Mesenchymal stem cell (in vitro differentiated cells and primary cell): ENCODE measurements around the gene MARCKSL1.
A peak's percentile ranks its signal among the peaks of the same experiment; 100 is the strongest.

Experiments
- DNase-seq: peaks from one replicate; pipeline ENCODE4 v3.0.0-alpha.2; 2013
- H2AFZ ChIP-seq: one replicate; pipeline ENCODE4 v1.6.1; 2013; ENCODE audit warnings: low read depth, mild to moderate bottlenecking, control low read depth, inconsistent platforms, low read length, moderate library complexity
- H2AK5ac ChIP-seq: 2 replicates; pipeline ENCODE4 v1.6.1; 2013; ENCODE audit warnings: low read length, moderate library complexity, mild to moderate bottlenecking, inconsistent platforms; ENCODE audit not compliant: severe bottlenecking
- H2BK120ac ChIP-seq: one replicate; pipeline ENCODE4 v1.6.1; 2013; ENCODE audit warnings: low read depth, mild to moderate bottlenecking, inconsistent platforms, low read length, moderate library complexity
- H2BK12ac ChIP-seq, 2 experiments: one replicate each; pipeline ENCODE4 v1.6.1; 2013; ENCODE audit warnings: inconsistent platforms in 2 of 2, low read length in 2 of 2, mild to moderate bottlenecking in 2 of 2, moderate library complexity in 2 of 2, control low read depth in 1 of 2
- H2BK15ac ChIP-seq: one replicate; pipeline ENCODE4 v1.6.1; 2013; ENCODE audit warnings: mild to moderate bottlenecking, low read depth, inconsistent platforms; ENCODE audit not compliant: poor library complexity, severe bottlenecking
- H2BK5ac ChIP-seq: 2 replicates; pipeline ENCODE4 v1.6.1; 2013; ENCODE audit warnings: low read depth, mild to moderate bottlenecking, low read length, control low read depth, inconsistent platforms; ENCODE audit not compliant: poor library complexity, severe bottlenecking
- H3K14ac ChIP-seq, 2 experiments: one replicate each; pipeline ENCODE4 v1.6.1; 2013; ENCODE audit warnings: inconsistent platforms in 2 of 2, low read length in 2 of 2, control low read depth in 1 of 2, mild to moderate bottlenecking in 1 of 2, moderate library complexity in 1 of 2
- H3K18ac ChIP-seq, 2 experiments: one replicate each; pipeline ENCODE4 v1.6.1; 2013; ENCODE audit warnings: inconsistent platforms in 2 of 2, low read length in 2 of 2, control low read depth in 1 of 2, low read depth in 1 of 2, mild to moderate bottlenecking in 1 of 2
- H3K23ac ChIP-seq, 2 experiments: one replicate each; pipeline ENCODE4 v1.6.1; 2013; ENCODE audit warnings: inconsistent platforms in 2 of 2, low read length in 2 of 2, mild to moderate bottlenecking in 2 of 2, moderate library complexity in 2 of 2, control low read depth in 1 of 2
- H3K27ac ChIP-seq: 2 replicates; pipeline ENCODE4 v1.5.1; 2013; ENCODE audit warnings: mild to moderate bottlenecking, moderate library complexity, low read length, control low read depth, inconsistent platforms; ENCODE audit not compliant: poor library complexity, severe bottlenecking
- H3K27me3 ChIP-seq, 2 experiments: 2 replicates each; pipeline versions ENCODE4 v1.6.1 to v1.7.0; 2013; ENCODE audit warnings: low read length in 2 of 2, mild to moderate bottlenecking in 2 of 2, moderate library complexity in 2 of 2, control low read depth in 1 of 2, inconsistent platforms in 1 of 2; ENCODE audit not compliant: control insufficient read depth in 1 of 2, insufficient read depth in 1 of 2
- H3K36me3 ChIP-seq, 2 experiments: 2 replicates each; pipeline versions ENCODE4 v1.6.1 to v1.7.0; 2013; ENCODE audit warnings: low read length in 2 of 2, control low read depth in 1 of 2, inconsistent platforms in 1 of 2, low read depth in 1 of 2, mild to moderate bottlenecking in 1 of 2; ENCODE audit not compliant: insufficient read depth in 2 of 2, control insufficient read depth in 1 of 2
- H3K4ac ChIP-seq, 2 experiments: one replicate each; pipeline ENCODE4 v1.6.1; 2013; ENCODE audit warnings: inconsistent platforms in 2 of 2, low read length in 2 of 2, mild to moderate bottlenecking in 2 of 2, moderate library complexity in 2 of 2, control low read depth in 1 of 2, low read depth in 1 of 2
- H3K4me1 ChIP-seq: 2 replicates; pipeline ENCODE4 v1.6.1; 2013; ENCODE audit warnings: low read depth, low read length, control low read depth; ENCODE audit not compliant: control insufficient read depth, insufficient read depth
- H3K4me2 ChIP-seq: 2 replicates; pipeline ENCODE4 v1.6.1; 2013; ENCODE audit warnings: low read length, mild to moderate bottlenecking, inconsistent platforms; ENCODE audit not compliant: poor library complexity, severe bottlenecking
- H3K4me3 ChIP-seq, 2 experiments: 2 replicates each; pipeline versions ENCODE4 v1.5.1 to v1.7.0; 2013; ENCODE audit warnings: low read length in 2 of 2, mild to moderate bottlenecking in 2 of 2, control low read depth in 1 of 2, low read depth in 1 of 2; ENCODE audit not compliant: insufficient read depth in 1 of 2
- H3K79me1 ChIP-seq: replicated peaks from 2 replicates; pipeline ENCODE4 v1.6.1; 2013; ENCODE audit warnings: mild to moderate bottlenecking, control low read depth, low read length, inconsistent platforms; ENCODE audit not compliant: poor library complexity, severe bottlenecking
- H3K9ac ChIP-seq: 2 replicates; pipeline ENCODE4 v1.7.0; 2013; ENCODE audit warnings: mild to moderate bottlenecking, low read length, moderate library complexity
- H3K9me3 ChIP-seq: 2 replicates; pipeline ENCODE4 v1.7.0; 2013; ENCODE audit warnings: mild to moderate bottlenecking, low read length; ENCODE audit not compliant: control insufficient read depth
- H4K8ac ChIP-seq: one replicate; pipeline ENCODE4 v1.6.1; 2013; ENCODE audit warnings: inconsistent platforms, mild to moderate bottlenecking, low read length, moderate library complexity
- H4K91ac ChIP-seq: one replicate; pipeline ENCODE4 v1.6.1; 2013; ENCODE audit warnings: mild to moderate bottlenecking, low read length, inconsistent platforms
- WGBS: methylation state at CpG from one replicate; pipeline ENCODE4 v1.1.7; 2013; ENCODE audit warnings: mixed read lengths; 5-methylcytosine and 5-hydroxymethylcytosine counted together

Gene MARCKSL1

GRCh38 chr1:32350785-32351398 lies 14.9 kb upstream of the MARCKSL1 start:
- no peak for DNase-seq

GRCh38 chr1:32349211-32349708 lies 13.2 kb upstream of the MARCKSL1 start:
- H3K14ac ChIP-seq, result peak overlapping the region in 1 of 2 experiments; percentile 13
- no peaks in the 10 kb centered on the region for H3K9me3 ChIP-seq
- H4K8ac ChIP-seq, result peak overlapping the region; percentile 83
- H2AK5ac ChIP-seq, result peak overlapping the region; percentile 8
- peak overlapping the region; percentile 83 to 91 for H3K18ac ChIP-seq
- no peaks in the 10 kb centered on the region for H3K36me3 ChIP-seq
- peaks cover 11% of the 10 kb centered on the region for H3K79me1 ChIP-seq
- peak overlapping the region; percentile 2 for H2BK120ac ChIP-seq
- no peak overlapping the region for H3K23ac ChIP-seq
- no peak overlapping the region for H2AFZ ChIP-seq
- peaks cover 0 to 11% of the 10 kb centered on the region in 2 experiments for H3K27me3 ChIP-seq
- H4K91ac ChIP-seq, result peak overlapping the region; percentile 85
- no peak overlapping the region for H2BK5ac ChIP-seq
- H3K9ac ChIP-seq, result no peak overlapping the region
- DNase-seq, result peak; percentile 99
- peak overlapping the region; percentile 85 to 94 for H3K4ac ChIP-seq
- no peak overlapping the region for H3K4me3 ChIP-seq
- peak overlapping the region; percentile 54 for H2BK15ac ChIP-seq
- WGBS, result 23% methylated on average over 8 of the region's 8 CpGs
- no peak overlapping the region for H3K4me2 ChIP-seq
- H2BK12ac ChIP-seq, result peak overlapping the region; percentile 65 to 76
- peaks cover 38% of the 10 kb centered on the region for H3K4me1 ChIP-seq
- peak overlapping the region; percentile 53 for H3K27ac ChIP-seq

More at GRCh38 chr1:32350785-32351398, 14.9 kb upstream of the MARCKSL1 start:
- H3K14ac ChIP-seq, result no peak overlapping the region
- peak overlapping the region; percentile 88 for H2BK120ac ChIP-seq
- peak overlapping the region; percentile 51 to 66 for H3K4me3 ChIP-seq
- peak overlapping the region; percentile 47 to 75 for H3K4ac ChIP-seq
- peak overlapping the region; percentile 88 for H4K8ac ChIP-seq
- peak overlapping the region; percentile 96 to 98 for H2BK12ac ChIP-seq
- no peak overlapping the region for H2AFZ ChIP-seq
- H3K27ac ChIP-seq, result peak overlapping the region; percentile 87
- no peak overlapping the region for H3K9ac ChIP-seq
- H2BK15ac ChIP-seq, result no peak overlapping the region
- peak overlapping the region; percentile 82 for H2AK5ac ChIP-seq
- H3K4me2 ChIP-seq, result peak overlapping the region; percentile 42
- no peaks in the 10 kb centered on the region for H3K9me3 ChIP-seq
- H3K79me1 ChIP-seq, result peaks cover 11% of the 10 kb centered on the region
- peak overlapping the region; percentile 93 for H4K91ac ChIP-seq
- peaks cover 32% of the 10 kb centered on the region for H3K4me1 ChIP-seq
- peaks cover 7 to 12% of the 10 kb centered on the region in 2 experiments for H3K36me3 ChIP-seq
- 19% methylated on average over 18 of the region's 28 CpGs for WGBS
- H3K23ac ChIP-seq, result no peak overlapping the region
- H2BK5ac ChIP-seq, result peak overlapping the region; percentile 20
- H3K27me3 ChIP-seq, result peaks cover 0 to 7% of the 10 kb centered on the region in 2 experiments
- H3K18ac ChIP-seq, result peak overlapping the region; percentile 68 to 86

- Histone ChIP-seq H3K23ac (no peak overlapping the region), H4K8ac (no peak overlapping the region), H3K27ac (no peak overlapping the region), H2BK12ac (peak overlapping the region in 1 of 2 experiments; percentile 59), H2AK5ac (peak overlapping the region; percentile 43), H2AFZ (no peak overlapping the region), H3K4me1 (peaks cover 23% of the 10 kb centered on the region), H3K4ac (peak overlapping the region in 1 of 2 experiments; percentile 40), H2BK120ac (no peak overlapping the region), H3K18ac (peak overlapping the region; percentile 37 to 50), H3K36me3 (no peaks in the 10 kb centered on the region), H2BK5ac (no peak overlapping the region), H3K14ac (no peak overlapping the region), H3K9ac (no peak overlapping the region), H3K9me3 (no peaks in the 10 kb centered on the region), H2BK15ac (peak overlapping the region; percentile 73), H4K91ac (peak overlapping the region; percentile 57), H3K27me3 (peaks cover 0 to 11% of the 10 kb centered on the region in 2 experiments), H3K79me1 (peaks cover under 1% of the 10 kb centered on the region), H3K4me2 (no peak overlapping the region), H3K4me3 (no peak overlapping the region)
- 74% methylated on average over 8 of the region's 9 CpGs for WGBS
- no peak for DNase-seq
These were observed 10.6 kb upstream of the MARCKSL1 start for GRCh38 chr1:32346532-32347157.

GRCh38 chr1:32345289-32345827 lies 9.3 kb upstream of the MARCKSL1 start:
- WGBS, result 59% methylated on average over 8 of the region's 8 CpGs
- H2BK12ac ChIP-seq, result peak overlapping the region; percentile 21 to 90
- H3K79me1 ChIP-seq, result no peaks in the 10 kb centered on the region
- no peaks in the 10 kb centered on the region for H3K36me3 ChIP-seq
- no peak overlapping the region for H3K27ac ChIP-seq
- H2AFZ ChIP-seq, result no peak overlapping the region
- H3K4me2 ChIP-seq, result no peak overlapping the region
- H3K14ac ChIP-seq, result no peak overlapping the region
- H2AK5ac ChIP-seq, result no peak overlapping the region
- peaks cover 0 to 11% of the 10 kb centered on the region in 2 experiments for H3K27me3 ChIP-seq
- H3K4ac ChIP-seq, result no peak overlapping the region
- DNase-seq, result peak; percentile 69
- H3K23ac ChIP-seq, result no peak overlapping the region
- H3K9me3 ChIP-seq, result no peaks in the 10 kb centered on the region
- H3K4me3 ChIP-seq, result no peak overlapping the region
- no peak overlapping the region for H2BK5ac ChIP-seq
- peak overlapping the region in 1 of 2 experiments; percentile 37 for H3K18ac ChIP-seq
- no peak overlapping the region for H2BK15ac ChIP-seq
- H3K4me1 ChIP-seq, result peaks cover 23% of the 10 kb centered on the region
- H4K91ac ChIP-seq, result peak overlapping the region; percentile 78
- no peak overlapping the region for H3K9ac ChIP-seq
- H4K8ac ChIP-seq, result no peak overlapping the region
- no peak overlapping the region for H2BK120ac ChIP-seq
